ENCODE data around the gene ITPRIP.
A peak's percentile ranks its signal among the peaks of the same experiment; 100 is the strongest.

Gene ITPRIP, protein sequence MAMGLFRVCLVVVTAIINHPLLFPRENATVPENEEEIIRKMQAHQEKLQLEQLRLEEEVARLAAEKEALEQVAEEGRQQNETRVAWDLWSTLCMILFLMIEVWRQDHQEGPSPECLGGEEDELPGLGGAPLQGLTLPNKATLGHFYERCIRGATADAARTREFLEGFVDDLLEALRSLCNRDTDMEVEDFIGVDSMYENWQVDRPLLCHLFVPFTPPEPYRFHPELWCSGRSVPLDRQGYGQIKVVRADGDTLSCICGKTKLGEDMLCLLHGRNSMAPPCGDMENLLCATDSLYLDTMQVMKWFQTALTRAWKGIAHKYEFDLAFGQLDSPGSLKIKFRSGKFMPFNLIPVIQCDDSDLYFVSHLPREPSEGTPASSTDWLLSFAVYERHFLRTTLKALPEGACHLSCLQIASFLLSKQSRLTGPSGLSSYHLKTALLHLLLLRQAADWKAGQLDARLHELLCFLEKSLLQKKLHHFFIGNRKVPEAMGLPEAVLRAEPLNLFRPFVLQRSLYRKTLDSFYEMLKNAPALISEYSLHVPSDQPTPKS

DNA sequence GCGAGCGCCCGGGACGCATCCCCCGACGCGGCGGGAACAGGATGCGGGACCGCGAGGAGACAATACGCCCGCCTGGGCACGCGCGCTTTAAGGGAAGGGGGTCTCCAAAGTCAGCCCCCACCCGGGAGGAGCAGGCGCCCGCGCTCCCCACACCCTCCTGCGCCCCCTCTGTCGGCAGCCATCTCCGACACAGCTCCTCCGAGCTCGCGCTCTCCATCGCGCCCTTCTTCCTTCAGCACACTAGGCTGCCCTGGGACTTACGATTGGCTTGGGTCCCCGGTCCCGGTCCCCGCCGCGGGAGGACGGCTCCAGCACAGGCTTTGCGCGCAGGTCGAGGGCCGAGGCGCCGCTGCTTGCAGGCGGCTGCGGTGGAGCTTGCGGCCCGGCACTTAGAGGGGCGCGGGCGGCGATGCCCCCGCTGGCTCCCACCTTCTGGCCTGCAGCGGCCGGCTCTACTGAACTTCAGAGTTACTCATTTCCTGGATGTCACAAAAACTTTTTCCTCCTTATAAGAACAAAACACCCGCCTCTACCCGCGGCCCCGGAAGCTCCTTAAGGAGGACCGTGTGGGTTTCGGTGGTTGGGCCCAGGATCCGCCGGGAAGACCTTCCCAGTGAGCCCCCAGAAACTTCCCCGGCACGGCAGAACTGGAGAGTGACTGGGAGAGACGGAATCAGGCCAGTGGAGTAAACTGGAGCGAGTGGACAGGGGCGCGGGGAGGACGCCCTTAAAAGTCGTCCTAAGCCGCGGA, at the start of gene ITPRIP:
Gene ITPRIP (minus strand): TSS at position 481 of the 751 bp plus-strand sequence. CDS start 22,414 bp downstream, outside the sequence.
- DNase-seq (ENCODE audit: insufficient read length, low spot score) (no peak), FAIRE-seq (peak; percentile 74)

DNA sequence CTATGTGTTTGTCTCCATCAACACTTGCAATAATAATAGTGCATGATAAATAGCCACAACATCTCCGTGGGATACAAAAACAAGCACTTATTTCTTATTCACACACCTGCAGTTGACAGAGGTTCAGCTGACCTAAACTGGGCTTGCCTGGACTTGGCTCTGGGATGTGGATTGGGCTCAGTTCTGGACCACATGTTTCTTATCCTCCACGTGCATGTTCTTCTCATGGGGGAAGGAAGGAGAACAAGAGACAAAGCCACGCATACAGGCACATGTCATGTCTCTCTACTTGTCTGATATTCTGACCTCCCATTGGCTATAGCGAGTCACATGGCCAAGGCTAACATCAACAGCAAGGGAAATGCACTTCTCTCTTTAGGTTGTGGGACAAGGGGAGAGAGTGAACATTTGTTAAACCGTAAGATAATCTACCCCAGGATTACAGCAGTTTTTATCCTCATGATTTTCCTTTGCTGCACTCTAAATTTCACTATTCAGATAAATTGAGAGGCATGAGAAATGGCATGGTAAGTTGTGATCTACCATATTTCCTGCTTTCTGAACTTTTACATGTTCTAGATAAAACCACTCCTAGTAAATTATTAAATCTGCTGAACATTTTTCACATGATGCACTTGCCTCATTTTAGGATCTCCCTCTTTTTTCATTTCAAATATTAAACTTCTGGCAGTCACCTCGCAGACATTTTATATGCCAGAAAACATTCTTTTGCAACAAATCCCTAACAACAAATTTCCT, 49.0 kb upstream of the ITPRIP start:
- FAIRE-seq (peak; percentile 89), DNase-seq (ENCODE audit: insufficient read length, low spot score) (peak; percentile 10)

DNA sequence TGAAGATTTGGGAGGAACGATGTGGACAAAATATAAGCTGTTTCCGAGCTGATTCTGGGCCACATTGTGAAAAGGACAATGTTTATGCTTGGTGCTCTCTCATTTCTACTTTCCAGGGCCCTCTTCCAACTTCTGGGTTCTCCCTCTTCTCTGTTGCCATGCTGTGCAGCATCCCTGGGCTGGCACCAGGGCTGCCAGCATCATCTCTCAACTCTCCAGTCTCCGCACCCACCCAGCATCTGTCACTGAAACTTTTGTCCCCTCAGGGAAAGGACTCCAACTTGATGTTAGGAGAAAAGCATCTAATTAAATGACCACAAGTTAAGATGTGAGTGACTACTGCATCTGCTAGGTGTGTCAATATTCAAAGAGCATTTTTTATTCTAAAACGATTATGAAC, 42.1 kb upstream of the ITPRIP start:
- DNase-seq (ENCODE audit: insufficient read length, low spot score) (no peak), FAIRE-seq (no peak)

DNA sequence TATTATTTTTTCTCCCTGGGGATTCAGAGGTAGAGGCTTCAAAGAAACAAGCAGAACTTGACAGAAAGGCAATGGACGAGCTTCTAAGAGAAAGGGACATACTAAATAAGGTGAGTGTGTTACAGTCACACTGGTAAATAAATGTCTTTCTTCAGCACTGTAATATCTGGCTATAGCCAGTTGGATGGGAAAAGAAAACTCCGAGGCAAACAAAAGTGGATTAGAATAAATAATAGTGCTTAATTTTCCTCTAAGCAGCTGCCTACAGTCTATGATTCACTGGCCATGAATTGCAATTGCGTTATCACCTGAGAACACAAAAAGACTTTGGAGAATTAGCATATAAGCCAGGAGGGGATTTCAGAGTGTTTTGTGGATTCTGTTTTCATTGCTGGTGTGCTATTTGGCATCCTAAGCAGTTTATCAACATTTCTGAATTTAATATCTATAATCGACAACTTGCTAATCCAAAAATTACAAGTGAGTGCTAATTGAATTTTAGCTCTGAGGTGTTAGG, 38.6 kb upstream of the ITPRIP start:
- no peak for DNase-seq (ENCODE audit: insufficient read length, low spot score)
- FAIRE-seq = no peak

DNA sequence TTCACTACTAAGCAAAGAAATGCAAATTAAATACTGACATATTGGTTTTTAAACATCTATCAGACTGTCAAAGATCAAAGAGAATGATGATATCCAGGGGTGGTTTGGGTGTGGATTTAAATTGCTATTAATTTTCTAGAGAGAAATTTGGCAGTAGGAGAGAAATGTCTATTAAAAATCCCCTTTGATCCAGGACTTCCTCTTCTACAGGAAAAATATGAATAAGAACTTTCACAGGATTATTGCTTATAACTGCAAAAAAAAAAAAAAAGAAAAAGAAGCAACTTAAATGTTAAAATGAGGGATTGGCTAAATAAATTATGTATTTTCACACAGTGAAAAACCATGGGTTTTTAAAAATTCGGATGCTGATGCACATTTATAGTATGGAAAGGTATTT, 36.3 kb upstream of the ITPRIP start:
- DNase-seq (ENCODE audit: insufficient read length, low spot score) (no peak), FAIRE-seq (no peak)

DNA sequence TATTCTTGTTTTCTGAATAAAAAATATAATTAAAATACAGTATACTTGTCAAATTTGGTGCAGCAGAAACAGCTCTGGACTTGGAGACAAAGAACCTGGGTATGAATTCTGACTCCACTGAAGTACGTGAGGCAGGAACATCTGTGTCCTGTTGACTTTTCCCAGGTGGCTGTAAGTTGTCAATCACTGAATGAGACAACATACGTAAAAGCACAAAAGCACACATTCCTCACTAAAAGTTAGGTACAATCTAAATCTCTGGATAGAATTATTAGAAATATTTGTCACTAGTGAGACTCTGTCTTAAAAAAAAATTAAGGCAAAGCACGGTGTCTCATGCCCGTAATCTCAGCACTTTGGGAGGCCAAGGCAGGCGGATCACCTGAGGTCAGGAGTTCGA, 33.5 kb upstream of the ITPRIP start:
- DNase-seq (ENCODE audit: insufficient read length, low spot score) (no peak), FAIRE-seq (no peak)

DNA sequence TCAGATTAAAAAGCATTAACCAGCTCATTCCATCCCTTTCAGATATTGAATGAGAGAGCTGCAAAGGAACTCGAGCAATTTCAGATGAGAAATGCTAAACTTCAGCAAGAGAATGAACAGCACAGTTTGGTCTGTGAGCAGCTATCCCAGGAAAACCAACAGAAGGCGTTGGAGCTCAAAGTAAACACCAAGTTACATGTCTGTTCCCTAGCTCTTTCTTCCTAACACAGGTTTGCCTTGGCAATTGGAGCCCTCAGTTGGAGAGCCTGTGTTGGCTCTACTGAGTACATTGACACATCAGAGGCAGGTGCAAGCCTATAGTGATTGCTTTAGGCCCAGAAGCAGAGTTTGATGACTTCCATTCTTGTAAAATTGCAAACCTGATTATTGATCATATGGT, 30.1 kb upstream of the ITPRIP start:
- FAIRE-seq = no peak
- DNase-seq (ENCODE audit: insufficient read length, low spot score) = no peak

DNA sequence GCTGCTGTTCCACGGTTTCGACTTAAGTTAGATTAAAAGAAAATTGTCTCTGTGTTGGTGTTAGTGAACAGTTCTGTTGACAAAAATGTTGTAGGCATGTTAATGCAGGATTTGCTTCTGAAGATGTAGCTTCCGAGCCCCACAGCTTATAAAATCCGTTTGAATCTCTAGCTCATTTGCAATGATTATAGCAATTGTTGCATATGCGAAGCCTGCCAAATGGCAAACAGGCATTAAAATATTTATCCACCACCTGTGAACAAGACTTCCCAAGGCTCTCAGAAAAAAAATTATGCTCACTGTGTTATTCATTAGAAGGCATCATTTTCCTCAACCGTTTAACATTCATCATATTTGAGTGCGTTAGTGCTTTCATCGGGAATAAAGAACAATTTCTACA, 29.6 kb upstream of the ITPRIP start:
- DNase-seq (ENCODE audit: insufficient read length, low spot score) (no peak), FAIRE-seq (no peak)

DNA sequence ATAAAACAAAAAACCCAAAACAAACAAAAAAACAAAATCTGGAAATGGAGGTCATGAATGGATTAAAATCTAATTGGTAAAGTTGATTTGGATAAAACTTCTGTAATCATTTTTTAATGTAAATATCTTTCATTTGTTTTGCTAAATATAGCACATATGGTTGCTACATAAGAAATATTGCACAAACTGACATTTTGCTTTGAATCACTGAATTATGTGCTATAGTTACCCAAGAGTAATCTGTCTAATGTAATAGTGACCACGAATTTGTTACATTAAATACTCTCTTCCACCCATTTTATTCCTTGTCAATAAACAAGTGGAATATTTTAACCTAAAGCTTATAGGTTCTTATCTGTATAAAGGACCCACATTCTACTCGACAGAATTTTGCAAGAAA, 21.5 kb upstream of the ITPRIP start:
- DNase-seq (ENCODE audit: insufficient read length, low spot score) = no peak
- FAIRE-seq = no peak

DNA sequence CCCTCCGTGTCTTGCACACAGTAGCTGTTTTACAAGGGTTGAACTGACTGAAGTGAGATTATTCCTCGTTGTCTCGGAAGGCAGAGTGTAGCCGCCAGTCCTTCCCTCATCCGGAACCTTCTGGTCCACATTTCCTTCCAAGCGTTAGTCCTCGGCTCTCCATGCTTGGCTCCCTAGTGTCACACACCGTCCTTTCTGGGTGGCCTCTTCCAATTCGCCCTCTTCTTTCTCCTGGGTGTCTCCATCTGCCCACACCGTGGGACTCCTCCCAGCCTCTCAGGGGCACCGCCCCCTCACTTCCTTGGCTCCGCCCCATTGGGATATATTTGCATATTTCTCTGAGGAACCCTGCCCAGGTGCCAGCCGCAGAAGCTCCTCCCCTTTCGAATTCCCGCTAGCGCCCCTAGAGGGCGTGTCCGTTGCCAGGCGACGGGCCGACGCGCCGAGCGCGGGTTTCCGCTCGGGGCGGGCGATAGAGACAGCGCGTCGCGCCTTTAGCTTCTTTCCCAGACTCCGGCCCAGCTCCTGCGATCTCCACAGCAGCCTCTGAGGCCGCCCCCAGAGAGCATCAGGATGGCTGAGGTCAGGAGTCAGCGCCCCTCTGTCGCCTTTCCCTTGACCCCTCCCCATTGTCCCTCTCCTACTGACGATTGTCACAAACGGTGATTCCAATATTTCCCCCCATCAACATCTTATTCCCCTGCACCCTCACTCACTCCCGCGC, 15.2 kb upstream of the ITPRIP start, which contains the start of gene CFAP58:
Gene CFAP58 (plus strand): TSS at position 509 of the 724 bp plus-strand sequence. CDS start 65 bp downstream, at position 574.
- DNase-seq (ENCODE audit: insufficient read length, low spot score) (peak; percentile 59), FAIRE-seq (peak; percentile 93)

DNA sequence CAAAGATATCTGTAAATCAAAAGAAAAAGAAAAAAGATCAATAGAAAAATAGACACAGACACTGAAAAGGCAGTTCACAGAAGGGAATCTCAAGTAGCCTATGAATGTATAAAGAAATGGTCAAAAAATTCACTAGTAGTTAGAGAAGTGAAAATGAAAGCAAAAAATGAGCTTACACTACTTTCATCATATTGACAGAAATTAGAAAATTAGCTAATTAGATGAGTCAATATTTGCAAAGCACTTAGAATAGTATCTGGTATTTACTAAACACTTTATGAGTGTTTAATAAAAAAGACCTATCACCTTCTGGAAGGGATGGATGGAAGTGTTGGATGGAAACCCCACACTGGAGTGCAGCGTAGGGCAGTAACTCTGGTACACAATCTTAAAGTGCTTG, 13.7 kb upstream of the ITPRIP start:
- FAIRE-seq (no peak), DNase-seq (ENCODE audit: insufficient read length, low spot score) (no peak)

DNA sequence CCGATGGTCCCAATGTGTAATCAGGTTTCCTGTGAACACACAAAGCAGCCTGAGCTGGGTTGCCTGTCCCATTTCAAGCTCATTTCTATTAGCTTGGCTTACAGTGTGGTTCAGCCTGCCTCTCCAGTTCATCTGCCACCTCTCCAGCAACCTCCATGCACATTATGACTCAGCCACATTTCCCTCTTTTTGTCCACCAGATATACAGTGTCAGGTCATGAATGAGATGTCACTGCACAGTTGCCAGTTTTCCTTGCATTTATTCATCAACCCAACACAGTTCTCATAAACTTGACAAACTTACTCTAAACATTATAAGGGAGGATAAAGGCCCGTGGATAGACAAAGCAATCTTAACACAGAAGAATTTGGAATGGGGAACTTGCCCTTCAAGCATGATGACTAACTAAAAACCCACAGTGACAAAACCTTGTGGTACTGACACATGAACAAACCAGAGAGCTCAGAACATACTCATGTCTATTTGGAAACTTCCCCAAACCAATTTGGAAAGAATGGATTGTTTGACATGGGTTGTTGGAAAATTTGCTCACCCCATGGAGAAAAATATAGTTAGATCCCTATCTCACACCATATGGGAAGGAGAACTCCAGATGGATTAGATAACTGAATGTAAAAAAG, 12.9 kb upstream of the ITPRIP start:
- FAIRE-seq = no peak
- DNase-seq (ENCODE audit: insufficient read length, low spot score) = no peak

DNA sequence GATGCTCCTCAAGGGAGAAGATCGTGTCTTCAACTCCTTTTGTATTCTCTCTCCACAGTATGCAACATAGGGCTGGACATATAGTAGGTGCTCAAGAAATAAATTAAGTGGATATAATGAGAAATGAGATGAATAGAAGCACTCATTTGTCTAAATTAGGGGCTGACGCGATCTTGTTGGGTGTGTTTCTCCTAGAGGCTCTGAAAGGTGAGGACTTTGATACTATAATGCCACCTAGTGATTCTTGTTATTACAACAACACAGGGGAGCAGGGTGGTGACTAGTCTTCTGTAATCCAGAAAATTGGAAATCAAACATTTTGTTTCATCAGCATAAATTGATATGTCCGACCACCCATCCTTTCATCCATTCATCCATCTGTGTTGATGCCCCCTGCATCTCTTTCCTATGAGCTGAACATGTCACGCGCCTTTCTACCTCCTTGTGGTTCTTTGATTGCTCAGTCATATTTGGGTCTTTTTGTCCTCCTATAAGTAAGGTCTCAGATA, 11.9 kb upstream of the ITPRIP start:
- FAIRE-seq (peak; percentile 91), DNase-seq (ENCODE audit: insufficient read length, low spot score) (no peak)

DNA sequence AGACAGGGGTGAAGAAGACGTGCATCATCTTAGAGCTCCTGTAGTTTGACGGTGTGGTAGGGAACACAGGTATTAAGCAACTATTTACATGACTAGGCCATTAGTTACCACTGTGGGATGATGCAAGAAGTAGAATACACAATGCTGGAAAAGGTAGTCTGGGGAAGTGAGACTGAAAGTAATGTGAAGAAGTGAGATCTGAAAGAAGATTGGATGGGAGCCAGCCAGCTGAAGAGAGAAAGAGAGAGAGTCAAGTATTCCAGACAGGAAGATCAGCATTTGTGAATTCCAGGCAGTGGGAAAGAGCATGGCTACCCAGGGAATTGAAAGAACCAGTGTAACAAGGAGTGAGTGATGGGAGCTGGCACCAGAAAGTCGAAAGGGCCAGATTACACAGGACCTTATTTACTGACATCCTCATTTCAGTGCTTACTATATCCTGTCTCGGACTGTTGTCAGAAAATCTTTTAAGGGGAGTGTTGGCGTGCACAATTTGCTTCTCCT, 11.4 kb upstream of the ITPRIP start:
- no peak for DNase-seq (ENCODE audit: insufficient read length, low spot score)
- no peak for FAIRE-seq

DNA sequence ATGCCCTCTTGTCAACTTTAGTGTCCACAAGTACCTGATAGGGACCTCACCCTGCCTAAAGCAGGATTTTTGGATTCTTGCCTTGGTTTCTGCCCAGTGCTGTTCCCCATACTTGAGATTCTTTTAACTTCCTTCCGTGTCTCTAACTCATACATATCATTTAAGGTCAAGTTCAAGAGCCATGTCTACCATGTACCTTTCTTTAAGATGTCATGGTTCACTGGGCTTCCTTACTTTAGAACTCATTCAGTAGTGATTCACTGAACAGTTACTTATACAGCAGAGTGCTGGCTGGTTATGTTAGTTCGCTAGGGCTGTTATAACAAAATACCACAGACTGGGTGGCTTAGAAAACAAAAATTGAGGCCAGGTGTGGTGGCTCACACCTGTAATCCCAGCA, 10.3 kb upstream of the ITPRIP start:
- no peak for FAIRE-seq
- no peak for DNase-seq (ENCODE audit: insufficient read length, low spot score)

DNA sequence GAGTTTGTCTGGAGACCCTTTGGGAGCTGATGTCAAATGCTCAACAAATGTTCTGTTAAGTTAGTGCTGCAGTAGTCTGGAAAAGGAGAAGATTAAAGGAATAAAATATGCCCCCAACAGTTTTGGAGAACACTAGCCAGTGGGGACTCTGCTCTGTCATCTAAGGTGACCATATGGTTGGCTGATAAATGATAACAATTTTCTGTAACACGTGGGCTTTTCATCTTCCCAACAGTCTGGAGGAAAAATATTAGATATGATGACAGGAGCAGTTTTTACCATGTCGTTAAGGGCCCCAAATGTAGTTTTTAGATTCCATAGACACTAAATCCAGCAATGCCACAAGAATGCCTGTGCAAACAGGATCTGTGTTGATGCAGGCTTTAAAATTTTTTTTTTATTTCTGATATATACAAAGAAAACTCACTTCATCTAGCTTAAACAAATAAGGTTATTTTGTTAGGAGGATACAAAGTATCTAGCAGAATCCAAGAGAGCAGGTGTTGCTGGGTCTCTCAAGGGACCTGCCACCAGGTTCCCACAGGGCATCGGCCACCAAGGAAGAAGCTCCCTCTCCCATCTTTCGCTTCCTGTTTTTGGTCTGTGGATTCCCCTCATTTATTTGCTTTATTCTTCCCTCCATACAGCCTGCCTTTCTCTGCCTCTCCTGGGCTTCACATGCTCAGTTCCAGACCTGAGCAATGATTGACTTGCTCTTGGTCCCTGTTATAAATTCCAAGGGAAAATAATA, 9.2 kb upstream of the ITPRIP start:
- FAIRE-seq = peak; percentile 26
- no peak for DNase-seq (ENCODE audit: insufficient read length, low spot score)

DNA sequence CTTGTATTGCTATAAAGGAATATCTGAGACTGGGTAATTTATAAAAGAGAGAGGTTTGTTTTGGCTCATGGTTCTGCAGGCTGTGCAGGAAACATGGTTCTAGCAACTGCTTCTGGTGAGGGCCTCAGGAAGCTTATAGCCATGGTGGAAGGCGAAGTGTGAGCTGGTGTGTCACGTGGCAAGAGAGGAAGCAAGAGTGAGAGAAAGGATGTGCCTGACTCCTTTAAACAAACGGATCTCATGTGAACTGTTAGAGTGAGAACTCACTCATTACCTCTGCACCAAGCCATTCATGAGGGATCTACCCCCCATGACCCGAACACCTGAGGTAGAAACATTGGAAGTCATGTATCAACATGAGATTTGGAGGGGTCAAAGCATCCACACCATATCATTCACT, 7.7 kb upstream of the ITPRIP start:
- FAIRE-seq (no peak), DNase-seq (ENCODE audit: insufficient read length, low spot score) (no peak)

DNA sequence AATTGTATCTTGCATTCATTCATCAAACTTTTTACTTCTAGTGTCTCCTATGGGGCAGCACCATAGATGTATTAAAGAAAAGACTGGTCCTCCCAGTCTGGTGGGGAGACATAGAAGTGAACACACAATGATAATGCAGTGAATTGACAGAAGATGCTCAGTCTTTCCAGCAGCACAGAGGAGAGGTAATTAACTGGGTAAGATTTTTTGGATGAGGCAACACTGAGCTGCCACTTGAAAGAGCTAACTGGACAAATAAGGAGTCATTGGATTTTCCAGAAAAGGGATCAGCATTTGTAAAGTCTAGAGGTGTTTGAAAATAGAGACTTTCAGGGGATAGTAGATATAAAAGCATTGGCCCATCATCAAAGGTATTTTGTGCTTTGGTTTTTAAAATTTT, 7.2 kb upstream of the ITPRIP start:
- DNase-seq (ENCODE audit: insufficient read length, low spot score) (no peak), FAIRE-seq (no peak)
